ENCODE results near the gene BOC. TPM values are rescaled to one million over a fixed set of nuclear protein-coding genes. Genes with fewer than 3 reads are reported as not detected.

Gene BOC
- total and polyA plus RNA-seq, 2 donors (not counting 1 experiment from before 2014, with no cell fraction given), result 2.1 to 4.2 TPM

DNA sequence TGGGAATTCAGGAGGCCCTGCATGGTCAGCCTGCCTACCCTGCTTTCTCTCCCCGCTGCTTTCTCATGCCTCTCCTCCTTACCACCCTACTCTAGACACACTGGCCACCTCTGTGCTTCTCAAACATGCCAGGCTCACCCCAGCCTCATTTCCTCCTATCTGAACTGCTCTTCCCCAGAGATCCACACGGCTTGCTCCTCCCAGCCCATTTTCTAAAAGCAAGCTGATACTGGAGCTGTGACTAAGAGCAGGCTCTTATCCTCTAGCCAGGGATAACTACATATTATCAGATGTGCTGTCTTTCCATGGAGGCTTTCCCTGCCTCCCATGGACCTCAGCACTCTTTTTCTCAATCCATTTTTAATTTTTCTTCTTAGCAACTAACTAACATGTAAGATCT, 85.9 kb downstream of the BOC start:
- Histone ChIP-seq H3K4me3 (replicated peaks in 1 of 4; ENCODE audit: control extremely low read depth in 1 of 4, insufficient read depth in 1 of 4, low read depth in 3 of 4, low read length in 4 of 4) (no peak overlapping the region), H2AFZ (ENCODE audit: low read length) (no peak overlapping the region), H3K27me3 (ENCODE audit: control insufficient read depth, insufficient read depth, low read length) (no peaks in the 10 kb centered on the region), H3K36me3 (ENCODE audit: control insufficient read depth, insufficient read depth, low read length) (no peaks in the 10 kb centered on the region), H3K27ac (ENCODE audit: insufficient read depth, low read length) (no peak overlapping the region), H3K9me3 (ENCODE audit: control insufficient read depth, insufficient read depth, low read depth, low read length) (no peaks in the 10 kb centered on the region), H4K20me1 (ENCODE audit: control insufficient read depth, extremely low read depth, insufficient read depth, low read length) (no peaks in the 10 kb centered on the region), H3K79me2 (ENCODE audit: control insufficient read depth, insufficient read depth, low read length) (no peaks in the 10 kb centered on the region), H3K4me1 (ENCODE audit: control insufficient read depth, extremely low read depth, insufficient read depth, low read length) (no peaks in the 10 kb centered on the region), H3K4me2 (ENCODE audit: extremely low read depth, insufficient read depth, low read length) (no peak overlapping the region), H3K9ac (ENCODE audit: insufficient read depth, low read length) (no peak overlapping the region)
- no peak for DNase-seq (ENCODE audit: low read depth in 2 of 2)
- no peak for TF ChIP-seq EZH2 (IDR thresholded peaks at IDR 0.05; ENCODE audit: low read length, missing control alignments)
- TF ChIP-seq, protein P1, sequence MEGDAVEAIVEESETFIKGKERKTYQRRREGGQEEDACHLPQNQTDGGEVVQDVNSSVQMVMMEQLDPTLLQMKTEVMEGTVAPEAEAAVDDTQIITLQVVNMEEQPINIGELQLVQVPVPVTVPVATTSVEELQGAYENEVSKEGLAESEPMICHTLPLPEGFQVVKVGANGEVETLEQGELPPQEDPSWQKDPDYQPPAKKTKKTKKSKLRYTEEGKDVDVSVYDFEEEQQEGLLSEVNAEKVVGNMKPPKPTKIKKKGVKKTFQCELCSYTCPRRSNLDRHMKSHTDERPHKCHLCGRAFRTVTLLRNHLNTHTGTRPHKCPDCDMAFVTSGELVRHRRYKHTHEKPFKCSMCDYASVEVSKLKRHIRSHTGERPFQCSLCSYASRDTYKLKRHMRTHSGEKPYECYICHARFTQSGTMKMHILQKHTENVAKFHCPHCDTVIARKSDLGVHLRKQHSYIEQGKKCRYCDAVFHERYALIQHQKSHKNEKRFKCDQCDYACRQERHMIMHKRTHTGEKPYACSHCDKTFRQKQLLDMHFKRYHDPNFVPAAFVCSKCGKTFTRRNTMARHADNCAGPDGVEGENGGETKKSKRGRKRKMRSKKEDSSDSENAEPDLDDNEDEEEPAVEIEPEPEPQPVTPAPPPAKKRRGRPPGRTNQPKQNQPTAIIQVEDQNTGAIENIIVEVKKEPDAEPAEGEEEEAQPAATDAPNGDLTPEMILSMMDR (conservative IDR thresholded peaks at IDR 0.05 in 1 of 2, IDR thresholded peaks at IDR 0.05 in 1 of 2; ENCODE audit: low read depth in 1 of 2, low read length in 2 of 2), result no peak

DNA sequence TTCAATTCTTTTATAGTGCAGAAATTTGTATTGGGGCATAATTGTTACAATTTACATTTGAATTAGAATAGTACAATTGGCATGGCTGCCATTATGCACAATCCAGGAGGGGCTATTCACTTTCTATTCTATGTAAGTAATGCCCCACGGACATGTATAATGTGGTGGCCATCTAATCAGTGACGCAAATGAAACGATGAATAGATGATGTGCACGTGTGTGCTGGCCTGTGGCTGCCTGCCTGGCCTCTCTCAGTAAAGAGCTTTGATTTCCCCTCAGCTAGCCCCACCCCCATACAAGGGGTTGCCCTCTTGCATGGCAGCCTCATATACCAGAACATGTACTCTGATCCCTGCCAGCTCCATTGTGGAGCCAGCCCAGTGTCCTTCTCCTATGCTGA, 86.5 kb downstream of the BOC start:
- H3K9me3 ChIP-seq (ENCODE audit: control insufficient read depth, insufficient read depth, low read depth, low read length), result no peaks in the 10 kb centered on the region
- TF ChIP-seq EZH2 (IDR thresholded peaks at IDR 0.05; ENCODE audit: low read length, missing control alignments), result no peak
- TF ChIP-seq, protein P1 (conservative IDR thresholded peaks at IDR 0.05 in 1 of 2, IDR thresholded peaks at IDR 0.05 in 1 of 2; ENCODE audit: low read depth in 1 of 2, low read length in 2 of 2), result no peak

DNA sequence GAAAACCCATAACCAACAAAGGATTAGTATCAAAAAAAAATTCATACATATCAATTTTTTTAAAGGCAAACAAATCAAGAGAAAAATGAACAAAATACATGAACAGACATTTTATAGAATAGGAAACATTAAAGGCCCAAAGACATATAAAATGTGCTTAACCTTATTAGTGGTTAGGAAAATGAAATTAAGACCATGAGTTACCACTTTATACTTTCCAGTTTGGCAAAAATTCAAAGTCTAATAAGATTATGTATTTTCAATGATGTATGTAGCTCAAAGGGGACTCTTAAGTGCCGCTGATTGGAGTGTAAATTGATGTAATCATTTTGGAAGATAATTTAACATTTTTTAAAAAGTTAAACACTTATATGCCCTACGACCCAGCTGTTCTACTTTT, 89.2 kb downstream of the BOC start:
- no peaks in the 10 kb centered on the region for H4K20me1 ChIP-seq (ENCODE audit: control insufficient read depth, extremely low read depth, insufficient read depth, low read length)
- no peaks in the 10 kb centered on the region for H3K9me3 ChIP-seq (ENCODE audit: control insufficient read depth, insufficient read depth, low read depth, low read length)
- no peaks in the 10 kb centered on the region for H3K27me3 ChIP-seq (ENCODE audit: control insufficient read depth, insufficient read depth, low read length)
- no peak overlapping the region for H3K9ac ChIP-seq (ENCODE audit: insufficient read depth, low read length)
- H3K27ac ChIP-seq (ENCODE audit: insufficient read depth, low read length), result no peak overlapping the region
- H3K4me3 ChIP-seq (replicated peaks in 1 of 4; ENCODE audit: control extremely low read depth in 1 of 4, insufficient read depth in 1 of 4, low read depth in 3 of 4, low read length in 4 of 4), result no peak overlapping the region
- no peaks in the 10 kb centered on the region for H3K4me1 ChIP-seq (ENCODE audit: control insufficient read depth, extremely low read depth, insufficient read depth, low read length)
- no peaks in the 10 kb centered on the region for H3K79me2 ChIP-seq (ENCODE audit: control insufficient read depth, insufficient read depth, low read length)
- no peak overlapping the region for H2AFZ ChIP-seq (ENCODE audit: low read length)
- DNase-seq (ENCODE audit: low read depth in 2 of 2), result no peak
- no peak for TF ChIP-seq EZH2 (IDR thresholded peaks at IDR 0.05; ENCODE audit: low read length, missing control alignments)
- TF ChIP-seq, protein P1 (conservative IDR thresholded peaks at IDR 0.05 in 1 of 2, IDR thresholded peaks at IDR 0.05 in 1 of 2; ENCODE audit: low read depth in 1 of 2, low read length in 2 of 2), result no peak
- H3K36me3 ChIP-seq (ENCODE audit: control insufficient read depth, insufficient read depth, low read length), result no peaks in the 10 kb centered on the region
- no peak overlapping the region for H3K4me2 ChIP-seq (ENCODE audit: extremely low read depth, insufficient read depth, low read length)

More for the DNA sequence above, 86.5 kb downstream of the BOC start:
- Histone ChIP-seq H3K9ac (ENCODE audit: insufficient read depth, low read length) (no peak overlapping the region), H3K27me3 (ENCODE audit: control insufficient read depth, insufficient read depth, low read length) (no peaks in the 10 kb centered on the region), H4K20me1 (ENCODE audit: control insufficient read depth, extremely low read depth, insufficient read depth, low read length) (no peaks in the 10 kb centered on the region), H3K4me1 (ENCODE audit: control insufficient read depth, extremely low read depth, insufficient read depth, low read length) (no peaks in the 10 kb centered on the region), H3K27ac (ENCODE audit: insufficient read depth, low read length) (no peak overlapping the region), H3K36me3 (ENCODE audit: control insufficient read depth, insufficient read depth, low read length) (no peaks in the 10 kb centered on the region), H3K79me2 (ENCODE audit: control insufficient read depth, insufficient read depth, low read length) (no peaks in the 10 kb centered on the region), H2AFZ (ENCODE audit: low read length) (no peak overlapping the region), H3K4me2 (ENCODE audit: extremely low read depth, insufficient read depth, low read length) (no peak overlapping the region), H3K4me3 (replicated peaks in 1 of 4; ENCODE audit: control extremely low read depth in 1 of 4, insufficient read depth in 1 of 4, low read depth in 3 of 4, low read length in 4 of 4) (no peak overlapping the region)
- no peak for DNase-seq (ENCODE audit: low read depth in 2 of 2)

All from fibroblast of lung (primary cell).